ENCODE measurements around the gene CNNM1.

Gene CNNM1

GRCh38 chr10:99374526-99374925 is 45.4 kb downstream of the CNNM1 start:
- DNase-seq (ENCODE audit: low spot score): no peak

- no peak for DNase-seq (ENCODE audit: low spot score)
These were observed 45.8 kb downstream of the CNNM1 start for GRCh38 chr10:99374972-99375371.

DNA sequence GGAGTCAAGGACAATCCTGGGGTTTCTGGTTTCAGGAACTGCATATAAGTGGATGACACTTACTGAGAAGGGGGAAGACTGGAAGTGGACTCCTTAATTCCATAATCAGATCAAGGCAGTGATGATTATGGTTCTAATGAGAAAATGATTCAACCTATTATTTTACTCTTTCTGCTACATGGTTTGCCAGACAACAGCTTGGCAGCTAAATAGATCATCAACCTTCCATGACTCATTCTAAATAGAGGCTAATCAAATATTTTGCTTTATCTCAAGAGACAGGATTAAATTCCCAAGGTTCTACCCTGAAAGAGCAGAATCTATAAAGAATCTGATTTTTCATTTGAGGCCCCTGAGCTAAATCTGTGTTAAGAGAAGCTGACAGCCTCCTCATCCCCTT is 46.3 kb downstream of the CNNM1 start:
- DNase-seq (ENCODE audit: low spot score): no peak

GRCh38 chr10:99382176-99382575 is 53.0 kb downstream of the CNNM1 start:
- no peak for DNase-seq (ENCODE audit: low spot score)

DNA sequence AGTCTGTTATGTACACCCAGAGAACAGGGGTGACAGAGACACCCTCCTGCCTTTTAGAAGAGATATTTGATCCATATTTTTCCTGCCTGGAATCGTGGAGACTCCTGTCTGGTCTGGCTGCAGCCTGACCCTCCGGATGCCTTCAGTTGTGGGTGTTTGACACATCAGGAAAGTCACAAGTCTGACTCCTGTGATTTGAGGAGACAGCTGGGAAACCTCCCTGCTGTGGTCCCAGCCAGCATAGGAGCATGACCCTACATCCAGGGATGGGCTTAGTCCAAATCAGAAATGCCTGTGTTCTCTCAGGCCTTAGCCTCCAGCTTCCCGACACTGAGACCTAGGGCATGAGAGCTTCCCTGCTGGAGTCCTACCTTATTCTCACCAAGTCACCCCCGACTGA is 57.9 kb downstream of the CNNM1 start:
- no peak for DNase-seq (ENCODE audit: low spot score)

- DNase-seq (ENCODE audit: low spot score): no peak
These were observed 58.4 kb downstream of the CNNM1 start for GRCh38 chr10:99387541-99387940.

DNA sequence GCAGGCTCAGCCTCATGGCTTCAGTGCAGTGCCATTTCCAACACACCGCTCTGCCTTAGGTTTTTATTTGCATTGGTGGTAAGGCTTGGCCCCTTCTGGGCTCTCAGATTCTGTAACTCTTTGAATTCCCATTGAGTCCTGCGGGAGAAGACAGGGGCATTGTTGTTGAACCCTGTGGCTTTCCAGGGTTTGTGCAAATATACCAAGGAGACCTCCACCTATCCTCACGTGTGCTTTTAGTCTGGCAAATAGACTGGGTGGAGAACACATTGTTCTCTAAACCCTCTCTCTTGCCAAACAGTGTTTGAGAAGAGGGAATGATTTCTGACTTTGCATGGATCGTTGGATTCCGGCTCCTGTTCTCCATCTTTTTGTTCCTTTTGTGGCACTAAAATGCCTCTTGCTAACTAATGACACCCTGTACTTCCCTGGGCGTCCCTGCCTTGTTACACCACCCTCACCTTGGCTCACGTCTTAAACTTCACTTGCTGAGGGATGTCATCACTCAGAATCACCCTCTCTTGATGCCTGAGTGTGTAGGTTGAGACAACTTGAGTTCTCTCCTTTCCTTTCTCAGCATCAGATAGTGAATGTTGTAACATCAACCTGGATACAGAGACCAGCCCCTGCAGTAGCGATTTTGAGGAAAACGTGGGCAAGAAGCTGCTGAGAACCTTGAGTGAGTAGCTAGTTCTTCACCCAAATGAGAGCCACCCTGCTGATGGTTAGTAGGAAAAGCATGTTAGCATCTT is 60.7 kb downstream of the CNNM1 start:
- no peak for DNase-seq (ENCODE audit: low spot score)

DNA sequence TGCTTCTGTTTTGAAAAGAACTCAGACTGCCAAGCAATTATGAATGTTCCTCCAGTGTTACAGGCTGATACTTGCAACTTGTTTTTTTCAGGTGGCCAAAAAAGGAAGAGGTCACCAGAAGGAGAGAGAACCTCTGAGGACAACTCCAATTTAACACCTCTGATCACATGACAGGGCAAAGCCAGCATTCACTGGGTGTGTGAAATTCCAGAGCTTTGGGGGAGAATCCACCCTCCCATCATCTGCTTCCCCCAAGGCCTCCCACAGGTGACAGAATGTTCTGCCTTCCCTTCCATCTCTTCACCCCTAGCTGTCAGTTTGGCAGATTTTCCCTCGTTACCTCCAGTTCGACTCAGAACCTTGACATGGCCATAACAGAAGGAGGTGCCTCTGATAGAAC is 62.2 kb downstream of the CNNM1 start:
- no peak for DNase-seq (ENCODE audit: low spot score)

GRCh38 chr10:99393036-99393435 is 63.9 kb downstream of the CNNM1 start:
- DNase-seq (ENCODE audit: low spot score): peak; percentile 52

- DNase-seq (ENCODE audit: low spot score): no peak
These were observed 64.5 kb downstream of the CNNM1 start for GRCh38 chr10:99393683-99394082.

DNA sequence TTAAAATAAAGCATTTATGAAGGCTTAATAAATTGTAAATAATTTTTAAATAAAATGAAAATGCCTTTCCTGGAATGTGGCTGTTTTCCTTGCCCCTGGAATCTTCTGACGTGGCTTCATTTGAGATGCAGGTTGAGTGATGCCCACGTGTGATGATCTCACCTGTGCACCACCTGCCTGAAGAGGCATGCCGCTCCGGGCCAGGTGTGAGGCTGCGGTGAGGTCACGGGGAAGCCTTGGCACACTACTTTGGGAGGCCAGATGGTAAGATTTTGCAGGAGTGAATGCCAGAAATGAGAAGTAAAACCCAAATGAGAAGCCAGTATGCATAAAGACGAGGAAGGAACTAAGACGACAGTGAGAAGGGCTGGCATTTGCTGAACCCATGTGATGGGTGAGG is 65.1 kb downstream of the CNNM1 start:
- no peak for DNase-seq (ENCODE audit: low spot score)

DNA sequence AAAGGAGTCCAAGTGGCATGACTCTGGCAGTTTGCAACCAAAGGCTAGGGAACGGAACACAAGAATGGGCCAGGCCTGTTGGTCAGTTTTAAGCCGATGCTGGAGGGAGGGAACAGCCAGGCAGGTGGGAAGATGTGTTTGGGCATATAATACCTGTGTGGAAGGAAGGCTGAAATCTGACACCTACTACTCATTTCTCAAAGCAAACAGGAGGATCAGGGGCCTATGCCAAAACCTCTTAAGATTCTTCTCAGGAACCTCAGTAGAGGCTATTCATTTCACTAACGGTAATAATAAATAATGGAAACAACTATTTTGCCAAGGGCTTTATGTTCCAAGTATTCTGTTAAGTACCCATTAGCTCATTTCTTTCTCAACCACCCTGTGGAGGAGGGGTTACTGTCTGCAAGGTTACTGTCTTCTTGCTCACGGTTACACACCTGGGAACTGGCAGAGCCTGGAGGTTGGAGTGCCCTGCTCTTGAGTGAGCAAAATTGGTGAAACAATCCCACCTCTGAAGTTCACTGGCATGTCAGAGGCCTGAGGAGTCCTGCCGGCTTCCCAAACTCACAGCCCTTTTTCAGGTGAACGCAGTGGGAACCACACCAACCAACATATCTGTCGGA is 65.7 kb downstream of the CNNM1 start:
- peak; percentile 37 for DNase-seq (ENCODE audit: low spot score)

- DNase-seq (ENCODE audit: low spot score): peak; percentile 25
These were observed 66.7 kb downstream of the CNNM1 start for GRCh38 chr10:99395750-99396445.

- no peak for DNase-seq (ENCODE audit: low spot score)
These were observed 67.3 kb downstream of the CNNM1 start for GRCh38 chr10:99396471-99396870.

DNA sequence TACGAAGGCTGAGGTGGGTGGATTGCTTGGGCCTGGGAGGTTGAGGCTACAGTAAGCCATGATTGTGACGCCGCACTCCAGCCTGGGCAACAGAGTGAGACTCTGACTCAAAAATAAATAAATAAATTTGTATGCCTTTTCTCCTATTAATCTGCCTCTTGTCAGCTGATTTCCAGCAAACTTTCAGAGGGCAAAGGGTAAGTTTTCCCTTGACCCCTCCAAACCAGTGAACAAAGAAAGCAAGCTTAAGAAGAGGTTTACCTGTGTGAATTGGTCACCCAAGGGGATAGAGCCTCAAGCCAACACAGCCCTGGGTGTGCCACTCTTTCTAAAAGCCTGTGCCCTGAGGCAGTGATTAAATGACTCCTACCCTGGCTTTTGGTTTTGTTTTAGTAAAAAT is 70.5 kb downstream of the CNNM1 start:
- no peak for DNase-seq (ENCODE audit: low spot score)

GRCh38 chr10:99403674-99404073 is 74.5 kb downstream of the CNNM1 start:
- no peak for DNase-seq (ENCODE audit: low spot score)

DNA sequence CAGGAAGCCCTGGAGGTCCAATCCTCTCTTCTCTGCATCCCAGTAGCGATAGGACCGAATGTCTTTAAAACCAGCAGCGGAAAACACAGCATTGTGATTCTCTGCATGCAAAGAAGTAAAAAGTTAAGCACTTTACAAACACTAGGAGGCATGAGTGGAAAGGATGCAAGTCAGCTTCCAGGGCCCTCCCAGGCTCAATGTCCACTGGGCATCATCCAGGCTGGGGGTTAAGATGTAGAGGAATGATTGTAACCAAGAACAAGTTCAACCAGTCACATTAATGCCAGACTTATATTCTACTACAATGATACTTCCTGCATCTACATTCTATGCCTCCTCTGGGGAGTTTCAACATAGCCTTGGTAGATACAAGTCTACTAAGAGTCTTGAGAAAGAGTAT is 77.0 kb downstream of the CNNM1 start:
- no peak for DNase-seq (ENCODE audit: low spot score)

GRCh38 chr10:99410146-99410545 is 81.0 kb downstream of the CNNM1 start:
- DNase-seq (ENCODE audit: low spot score): no peak

DNA sequence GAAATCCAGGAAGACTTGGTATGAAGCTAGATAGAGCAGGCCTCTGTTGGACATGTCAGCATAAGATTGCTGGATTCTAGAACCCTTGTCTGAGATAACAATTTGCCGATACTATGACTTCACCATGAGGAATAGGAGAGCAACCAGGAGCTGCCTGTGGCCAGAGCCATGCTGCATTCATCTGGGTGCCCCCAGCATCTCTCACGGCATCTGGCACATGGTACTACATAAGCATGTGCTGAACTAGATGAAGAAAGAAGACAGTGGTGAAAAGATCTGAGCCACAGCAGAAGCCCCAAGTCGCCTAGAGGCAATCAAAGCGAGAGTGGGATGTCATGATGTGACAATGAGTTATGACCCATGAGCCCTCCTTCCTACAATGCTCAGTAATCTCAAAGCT is 81.7 kb downstream of the CNNM1 start:
- DNase-seq (ENCODE audit: low spot score): no peak

DNA sequence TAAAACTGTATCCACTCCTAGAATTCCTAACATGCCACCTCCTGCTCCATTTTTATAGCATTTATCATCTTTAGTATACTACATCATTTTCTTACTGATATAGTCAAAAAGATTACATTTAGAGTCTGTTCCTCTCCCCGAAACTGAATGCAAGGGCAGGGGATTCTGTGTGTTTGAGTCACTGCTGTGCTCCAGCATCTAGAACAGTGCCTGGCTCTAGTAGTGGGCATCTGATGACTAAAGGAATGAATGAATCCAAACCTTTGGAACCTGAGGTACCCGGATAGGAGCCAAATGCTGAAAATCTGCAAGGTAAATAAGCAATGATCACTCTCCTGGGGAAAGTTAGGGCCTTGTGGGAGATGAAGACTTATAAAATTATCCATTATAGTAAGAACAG is 82.4 kb downstream of the CNNM1 start:
- no peak for DNase-seq (ENCODE audit: low spot score)

DNA sequence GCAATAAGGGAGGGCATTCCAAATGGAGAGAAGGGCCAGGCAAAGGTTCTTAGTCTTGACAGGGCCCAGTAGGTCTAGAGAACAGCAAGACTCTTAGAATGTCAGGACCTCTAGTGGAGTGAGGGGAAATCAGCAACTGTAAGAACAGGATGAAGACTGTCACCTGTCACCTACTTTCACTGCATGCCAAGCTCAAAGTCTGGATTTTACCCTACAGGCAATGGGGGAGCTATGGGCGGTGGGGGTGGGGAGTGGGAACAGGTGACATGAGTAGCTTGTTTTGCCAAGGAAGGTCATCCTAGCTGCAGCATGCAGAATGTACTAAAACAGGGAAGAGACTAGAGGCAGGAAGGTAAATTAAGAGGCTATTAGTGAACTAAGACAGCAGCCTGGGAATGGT is 82.9 kb downstream of the CNNM1 start:
- DNase-seq (ENCODE audit: low spot score): no peak

DNA sequence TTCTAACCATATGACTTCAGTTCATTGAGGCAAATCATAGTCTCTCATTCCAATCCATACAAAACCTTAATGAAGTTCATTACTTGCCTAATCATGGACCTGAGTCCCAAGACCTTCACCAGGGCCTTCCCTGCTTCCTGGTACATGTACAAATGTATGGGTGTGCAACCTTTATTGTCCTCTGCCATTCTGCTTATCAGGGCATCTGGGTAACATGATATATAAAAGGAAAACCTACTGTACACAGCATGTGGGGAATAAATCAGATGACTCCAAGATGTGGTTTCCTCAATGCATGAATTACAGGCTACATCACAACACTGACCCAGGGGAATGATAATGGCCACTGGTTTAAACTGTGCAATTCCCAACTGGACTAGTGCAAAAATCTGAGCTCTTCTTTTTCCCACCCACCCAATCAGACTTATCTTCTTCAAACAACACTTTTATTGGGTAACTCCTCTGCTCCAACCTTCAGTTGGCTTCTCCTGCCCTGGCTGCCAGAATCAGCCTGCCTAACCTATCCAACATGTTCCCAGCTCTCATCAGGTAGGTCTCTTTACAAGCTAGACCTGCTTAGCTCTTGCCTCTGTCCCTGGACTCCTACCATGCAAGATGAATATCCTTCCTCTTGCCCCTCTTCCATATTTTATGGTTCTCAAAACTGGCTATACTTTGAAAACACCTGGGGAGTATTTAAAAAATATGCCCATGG is 89.9 kb downstream of the CNNM1 start:
- no peak for DNase-seq (ENCODE audit: low spot score)

GRCh38 chr10:99419688-99420087 is 90.5 kb downstream of the CNNM1 start:
- DNase-seq (ENCODE audit: low spot score): no peak
